Skeletal muscle tissue (tissue), 4 donors: Measurements from ENCODE around the gene TMPRSS11E. TPM values are rescaled to one million over a fixed set of nuclear protein-coding genes. Genes with fewer than 3 reads are reported as not detected.
"Not testable (repeated sequence)": the region's sequence is repeated elsewhere in the genome, so short reads cannot be mapped to it uniquely, and the experiment has no call there.

Experiments used
- H3K27ac ChIP-seq: one replicate; pipeline ENCODE4 v1.7.0; 2013; ENCODE audit warnings: mild to moderate bottlenecking, low read depth, low read length, inconsistent platforms
- H3K27me3 ChIP-seq, 3 donors: one replicate each; pipeline ENCODE4 v1.7.0; 2013; ENCODE audit warnings: low read length in 3 of 3; ENCODE audit not compliant: control insufficient read depth in 3 of 3, insufficient read depth in 3 of 3
- H3K36me3 ChIP-seq, 3 donors: one replicate each; pipeline ENCODE4 v1.7.0; 2013; ENCODE audit warnings: low read length in 3 of 3; ENCODE audit not compliant: control insufficient read depth in 3 of 3, insufficient read depth in 3 of 3
- H3K4me1 ChIP-seq, 3 donors: one replicate each; pipeline ENCODE4 v1.7.0; 2013; ENCODE audit warnings: low read length in 3 of 3, mild to moderate bottlenecking in 3 of 3; ENCODE audit not compliant: control insufficient read depth in 3 of 3, insufficient read depth in 3 of 3
- H3K4me3 ChIP-seq, 3 donors: one replicate each; pipeline ENCODE4 v1.7.0; 2013; ENCODE audit warnings: low read length in 3 of 3
- H3K9ac ChIP-seq, 3 donors: one replicate each; pipeline ENCODE4 v1.7.0; 2013; ENCODE audit warnings: low read length in 3 of 3, mild to moderate bottlenecking in 3 of 3, moderate library complexity in 2 of 3, low read depth in 1 of 3
- H3K9me3 ChIP-seq, 3 donors: one replicate each; pipeline ENCODE4 v1.7.0; 2013; ENCODE audit warnings: low read length in 3 of 3; ENCODE audit not compliant: control insufficient read depth in 3 of 3
- total RNA-seq: library from RNA; depleted of rRNA; stranded (reverse); fragments of >200 nt; gene quantifications from one replicate; pipeline ENCODE4 v1.2.3, GENCODE V29; 2014
- donor health status: Osteomylitis.

TMPRSS11E gene
- total RNA-seq, 1 donor from 2014 or later, result not detected

DNA sequence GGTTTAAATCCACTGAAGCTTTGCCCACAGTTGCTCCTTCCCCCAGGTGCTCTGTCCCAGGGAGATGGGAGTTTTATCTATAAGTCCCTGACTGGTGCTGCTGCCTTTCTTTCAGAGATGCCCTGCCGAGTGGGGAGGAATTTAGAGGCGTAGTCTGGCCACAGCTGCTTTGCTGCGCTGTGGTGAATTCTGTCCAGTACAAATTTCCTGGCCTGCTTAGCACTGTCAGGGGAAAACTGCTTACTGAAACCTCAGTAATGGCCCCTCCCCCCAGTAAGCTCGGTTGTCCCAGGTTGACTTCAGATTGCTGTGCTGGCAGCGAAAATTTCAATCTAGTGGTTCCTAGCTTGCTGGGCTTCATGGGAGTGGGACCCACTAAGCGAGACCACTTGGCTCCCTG, 88.7 kb downstream of the TMPRSS11E start:
- no peak overlapping the region for H3K4me3 ChIP-seq
- H3K27ac ChIP-seq, result no peak overlapping the region
- H3K9ac ChIP-seq, result no peak overlapping the region
- H3K27me3 ChIP-seq, result no peaks in the 10 kb centered on the region
- H3K36me3 ChIP-seq, result no peaks in the 10 kb centered on the region
- H3K9me3 ChIP-seq, result no peaks in the 10 kb centered on the region
- H3K4me1 ChIP-seq, result no peaks in the 10 kb centered on the region

DNA sequence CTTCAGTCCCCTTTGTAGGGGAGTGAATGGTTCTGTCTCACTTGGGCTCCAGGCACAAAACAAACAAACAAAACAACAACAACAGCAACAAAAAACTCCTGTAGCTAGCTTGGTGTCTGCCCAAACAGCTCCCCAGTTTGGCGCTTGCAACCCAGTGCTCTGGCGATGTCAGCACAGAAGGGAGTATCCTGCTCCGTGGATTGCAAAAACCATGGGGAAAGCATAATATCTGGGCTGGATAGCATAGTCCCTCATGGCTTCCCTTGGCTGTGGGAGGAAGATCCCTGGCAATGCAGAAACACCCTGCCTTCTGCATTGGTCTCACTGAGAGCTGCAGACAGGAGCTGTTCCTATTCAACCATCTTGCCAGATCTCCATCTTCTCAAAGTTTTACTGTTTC, 89.1 kb downstream of the TMPRSS11E start:
- no peaks in the 10 kb centered on the region for H3K27me3 ChIP-seq
- H3K9ac ChIP-seq, result no peak overlapping the region
- no peaks in the 10 kb centered on the region for H3K36me3 ChIP-seq
- H3K4me3 ChIP-seq, result no peak overlapping the region
- H3K9me3 ChIP-seq, result no peaks in the 10 kb centered on the region
- no peaks in the 10 kb centered on the region for H3K4me1 ChIP-seq
- no peak overlapping the region for H3K27ac ChIP-seq

DNA sequence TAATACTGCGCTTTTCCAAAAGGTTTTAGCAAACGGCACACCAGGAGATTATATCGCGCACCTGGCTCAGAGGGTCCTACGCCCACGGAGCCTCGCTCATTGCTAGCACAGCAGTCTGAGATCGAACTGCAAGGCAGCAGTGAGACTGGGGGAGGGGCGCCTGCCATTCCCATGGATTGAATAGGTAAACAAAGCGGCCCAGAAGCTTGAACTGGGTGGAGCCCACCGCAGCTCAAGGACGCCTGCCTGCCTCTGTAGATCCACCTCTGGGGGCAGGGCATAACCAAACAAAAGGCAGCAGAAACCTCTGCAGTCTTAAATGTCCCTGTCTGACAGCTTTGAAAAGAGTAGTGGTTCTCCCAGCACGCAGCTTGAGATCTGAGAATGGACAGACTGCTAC, 95.5 kb downstream of the TMPRSS11E start:
- not testable (repeated sequence) for H3K9ac ChIP-seq, H3K27me3 ChIP-seq, H3K4me3 ChIP-seq, H3K27ac ChIP-seq, H3K9me3 ChIP-seq, H3K4me1 ChIP-seq, H3K36me3 ChIP-seq

Other genes with a start within 250 kb of the TMPRSS11E start
- gene TMPRSS11B, start 201.8 kb upstream of the TMPRSS11E start, total RNA-seq, result not detected
- 43.8 TPM for gene YTHDC1, start 97.4 kb upstream of the TMPRSS11E start, total RNA-seq
- gene UGT2B17, start 128.9 kb downstream of the TMPRSS11E start, total RNA-seq, result not detected
- gene UGT2B15, start 223.2 kb downstream of the TMPRSS11E start, total RNA-seq, result not detected